ENCODE results near the gene TOPORS.

The TOPORS gene

GRCh38 chr9:32545884-32546283 lies 6.5 kb downstream of the TOPORS start:
- H4K8ac ChIP-seq (ENCODE audit: low read length): no peak overlapping the region
- H3K23ac ChIP-seq (ENCODE audit: low read length in 2 of 2): no peak overlapping the region
- H2BK120ac ChIP-seq (ENCODE audit: low read depth, low read length): no peak overlapping the region
- no CpG with 5 or more reads among the region's 1 CpG for WGBS
- H3K27me3 ChIP-seq (ENCODE audit: control insufficient read depth in 1 of 2, insufficient read depth in 1 of 2, low read length in 2 of 2): no peaks in the 10 kb centered on the region
- H2BK15ac ChIP-seq (ENCODE audit: low read depth, poor library complexity, severe bottlenecking): no peak overlapping the region
- H3K9ac ChIP-seq (ENCODE audit: low read length): no peak overlapping the region
- H2BK12ac ChIP-seq (ENCODE audit: low read length in 2 of 2): no peak overlapping the region
- no peak overlapping the region for H2BK5ac ChIP-seq (ENCODE audit: low read depth, low read length, poor library complexity, severe bottlenecking)
- no peak overlapping the region for H3K4me3 ChIP-seq (ENCODE audit: insufficient read depth in 1 of 2, low read depth in 1 of 2, low read length in 2 of 2)
- no peak overlapping the region for H2AK5ac ChIP-seq (ENCODE audit: low read length, severe bottlenecking)
- H3K79me1 ChIP-seq (replicated peaks; ENCODE audit: low read length, poor library complexity, severe bottlenecking): peaks cover 8% of the 10 kb centered on the region
- H3K4me2 ChIP-seq (ENCODE audit: low read length, poor library complexity, severe bottlenecking): no peak overlapping the region
- no peaks in the 10 kb centered on the region for H3K9me3 ChIP-seq (ENCODE audit: control insufficient read depth, low read length)
- H3K18ac ChIP-seq (ENCODE audit: low read depth in 1 of 2, low read length in 2 of 2): no peak overlapping the region
- H3K27ac ChIP-seq (ENCODE audit: low read length, poor library complexity, severe bottlenecking): no peak overlapping the region
- H3K36me3 ChIP-seq (ENCODE audit: control insufficient read depth in 1 of 2, insufficient read depth in 2 of 2, low read depth in 1 of 2, low read length in 2 of 2): peaks cover 0 to 37% of the 10 kb centered on the region in 2 experiments
- H3K4me1 ChIP-seq (ENCODE audit: control insufficient read depth, insufficient read depth, low read depth, low read length): no peaks in the 10 kb centered on the region
- H3K4ac ChIP-seq (ENCODE audit: low read depth in 1 of 2, low read length in 2 of 2): no peak overlapping the region
- DNase-seq: no peak
- no peak overlapping the region for H2AFZ ChIP-seq (ENCODE audit: low read depth, low read length)
- no peak overlapping the region for H4K91ac ChIP-seq (ENCODE audit: low read length)
- H3K14ac ChIP-seq (ENCODE audit: low read length in 2 of 2): no peak overlapping the region

GRCh38 chr9:32543047-32543446 lies 9.3 kb downstream of the TOPORS start:
- Histone ChIP-seq H2AFZ (ENCODE audit: low read depth, low read length) (no peak overlapping the region), H3K23ac (ENCODE audit: low read length in 2 of 2) (no peak overlapping the region), H3K9me3 (ENCODE audit: control insufficient read depth, low read length) (no peaks in the 10 kb centered on the region), H3K4ac (ENCODE audit: low read depth in 1 of 2, low read length in 2 of 2) (no peak overlapping the region), H2AK5ac (ENCODE audit: low read length, severe bottlenecking) (no peak overlapping the region), H4K91ac (ENCODE audit: low read length) (no peak overlapping the region), H3K4me3 (ENCODE audit: insufficient read depth in 1 of 2, low read depth in 1 of 2, low read length in 2 of 2) (no peak overlapping the region), H4K8ac (ENCODE audit: low read length) (no peak overlapping the region), H3K27ac (ENCODE audit: low read length, poor library complexity, severe bottlenecking) (no peak overlapping the region), H3K79me1 (replicated peaks; ENCODE audit: low read length, poor library complexity, severe bottlenecking) (peaks cover 13% of the 10 kb centered on the region), H3K4me2 (ENCODE audit: low read length, poor library complexity, severe bottlenecking) (no peak overlapping the region), H2BK5ac (ENCODE audit: low read depth, low read length, poor library complexity, severe bottlenecking) (no peak overlapping the region), H3K27me3 (ENCODE audit: control insufficient read depth in 1 of 2, insufficient read depth in 1 of 2, low read length in 2 of 2) (no peaks in the 10 kb centered on the region), H2BK12ac (ENCODE audit: low read length in 2 of 2) (no peak overlapping the region), H3K14ac (ENCODE audit: low read length in 2 of 2) (no peak overlapping the region), H2BK15ac (ENCODE audit: low read depth, poor library complexity, severe bottlenecking) (no peak overlapping the region), H3K36me3 (ENCODE audit: control insufficient read depth in 1 of 2, insufficient read depth in 2 of 2, low read depth in 1 of 2, low read length in 2 of 2) (peaks cover 6 to 44% of the 10 kb centered on the region in 2 experiments), H3K9ac (ENCODE audit: low read length) (no peak overlapping the region), H3K18ac (ENCODE audit: low read depth in 1 of 2, low read length in 2 of 2) (no peak overlapping the region), H3K4me1 (ENCODE audit: control insufficient read depth, insufficient read depth, low read depth, low read length) (no peaks in the 10 kb centered on the region), H2BK120ac (ENCODE audit: low read depth, low read length) (no peak overlapping the region)
- 98% methylated on average over 4 of the region's 4 CpGs for WGBS
- no peak for DNase-seq

- Histone ChIP-seq H3K27me3 (ENCODE audit: control insufficient read depth in 1 of 2, insufficient read depth in 1 of 2, low read length in 2 of 2) (no peaks in the 10 kb centered on the region), H3K9ac (ENCODE audit: low read length) (no peak overlapping the region), H3K4me1 (ENCODE audit: control insufficient read depth, insufficient read depth, low read depth, low read length) (no peaks in the 10 kb centered on the region), H3K18ac (ENCODE audit: low read depth in 1 of 2, low read length in 2 of 2) (no peak overlapping the region), H3K36me3 (ENCODE audit: control insufficient read depth in 1 of 2, insufficient read depth in 2 of 2, low read depth in 1 of 2, low read length in 2 of 2) (peaks cover under 1 to 21% of the 10 kb centered on the region in 2 experiments), H3K14ac (ENCODE audit: low read length in 2 of 2) (no peak overlapping the region), H3K27ac (ENCODE audit: low read length, poor library complexity, severe bottlenecking) (no peak overlapping the region), H2BK120ac (ENCODE audit: low read depth, low read length) (no peak overlapping the region), H3K4me2 (ENCODE audit: low read length, poor library complexity, severe bottlenecking) (no peak overlapping the region), H3K79me1 (replicated peaks; ENCODE audit: low read length, poor library complexity, severe bottlenecking) (peaks cover 11% of the 10 kb centered on the region), H4K8ac (ENCODE audit: low read length) (no peak overlapping the region), H3K4me3 (ENCODE audit: insufficient read depth in 1 of 2, low read depth in 1 of 2, low read length in 2 of 2) (no peak overlapping the region), H3K23ac (ENCODE audit: low read length in 2 of 2) (no peak overlapping the region), H2AFZ (ENCODE audit: low read depth, low read length) (no peak overlapping the region), H3K4ac (ENCODE audit: low read depth in 1 of 2, low read length in 2 of 2) (no peak overlapping the region), H2BK15ac (ENCODE audit: low read depth, poor library complexity, severe bottlenecking) (no peak overlapping the region), H2AK5ac (ENCODE audit: low read length, severe bottlenecking) (no peak overlapping the region), H2BK12ac (ENCODE audit: low read length in 2 of 2) (no peak overlapping the region), H2BK5ac (ENCODE audit: low read depth, low read length, poor library complexity, severe bottlenecking) (no peak overlapping the region), H3K9me3 (ENCODE audit: control insufficient read depth, low read length) (no peaks in the 10 kb centered on the region), H4K91ac (ENCODE audit: low read length) (no peak overlapping the region)
- 100% methylated on average over 3 of the region's 4 CpGs for WGBS
- DNase-seq: no peak
Measured at GRCh38 chr9:32533816-32534215, 18.6 kb downstream of the TOPORS start.

GRCh38 chr9:32533336-32533735 lies 19.1 kb downstream of the TOPORS start:
- no peaks in the 10 kb centered on the region for H3K27me3 ChIP-seq (ENCODE audit: control insufficient read depth in 1 of 2, insufficient read depth in 1 of 2, low read length in 2 of 2)
- no peak overlapping the region for H4K91ac ChIP-seq (ENCODE audit: low read length)
- H3K14ac ChIP-seq (ENCODE audit: low read length in 2 of 2): no peak overlapping the region
- H3K4me1 ChIP-seq (ENCODE audit: control insufficient read depth, insufficient read depth, low read depth, low read length): no peaks in the 10 kb centered on the region
- no peak overlapping the region for H3K4me3 ChIP-seq (ENCODE audit: insufficient read depth in 1 of 2, low read depth in 1 of 2, low read length in 2 of 2)
- no peak overlapping the region for H2BK12ac ChIP-seq (ENCODE audit: low read length in 2 of 2)
- H2AFZ ChIP-seq (ENCODE audit: low read depth, low read length): no peak overlapping the region
- no peak overlapping the region for H3K4me2 ChIP-seq (ENCODE audit: low read length, poor library complexity, severe bottlenecking)
- H3K9ac ChIP-seq (ENCODE audit: low read length): no peak overlapping the region
- no peak for DNase-seq
- H2BK5ac ChIP-seq (ENCODE audit: low read depth, low read length, poor library complexity, severe bottlenecking): no peak overlapping the region
- H3K79me1 ChIP-seq (replicated peaks; ENCODE audit: low read length, poor library complexity, severe bottlenecking): peaks cover 13% of the 10 kb centered on the region
- no peak overlapping the region for H3K23ac ChIP-seq (ENCODE audit: low read length in 2 of 2)
- H3K27ac ChIP-seq (ENCODE audit: low read length, poor library complexity, severe bottlenecking): no peak overlapping the region
- H3K18ac ChIP-seq (ENCODE audit: low read depth in 1 of 2, low read length in 2 of 2): no peak overlapping the region
- no peaks in the 10 kb centered on the region for H3K9me3 ChIP-seq (ENCODE audit: control insufficient read depth, low read length)
- H2BK120ac ChIP-seq (ENCODE audit: low read depth, low read length): no peak overlapping the region
- no peak overlapping the region for H4K8ac ChIP-seq (ENCODE audit: low read length)
- 93% methylated on average over 6 of the region's 6 CpGs for WGBS
- no peak overlapping the region for H3K4ac ChIP-seq (ENCODE audit: low read depth in 1 of 2, low read length in 2 of 2)
- H3K36me3 ChIP-seq (ENCODE audit: control insufficient read depth in 1 of 2, insufficient read depth in 2 of 2, low read depth in 1 of 2, low read length in 2 of 2): peaks cover 0 to 20% of the 10 kb centered on the region in 2 experiments
- no peak overlapping the region for H2AK5ac ChIP-seq (ENCODE audit: low read length, severe bottlenecking)
- no peak overlapping the region for H2BK15ac ChIP-seq (ENCODE audit: low read depth, poor library complexity, severe bottlenecking)

Measured in mesenchymal stem cell (in vitro differentiated cells and primary cell).